Measurements from ENCODE around the gene PPP1R15B.

DNA sequence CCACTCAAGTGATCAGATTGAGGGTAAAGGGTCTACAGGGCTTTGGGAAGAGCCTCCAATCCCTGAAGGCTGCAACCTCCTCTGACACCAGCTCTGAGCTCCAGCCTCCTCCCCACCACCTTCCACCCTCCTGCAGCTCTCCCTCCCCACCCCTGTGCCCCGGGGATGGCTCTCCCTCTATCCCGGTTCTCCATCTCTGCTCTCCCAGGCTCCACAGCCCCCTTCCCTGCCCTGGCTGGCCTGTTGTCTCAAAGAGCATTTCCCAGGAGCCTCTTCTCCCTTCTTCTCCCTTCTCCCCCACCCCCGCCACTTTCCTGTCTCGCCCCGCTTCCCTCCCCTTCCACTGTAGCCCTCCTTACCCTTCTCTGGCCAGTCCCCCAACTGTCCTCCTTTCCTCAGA lies 53.0 kb downstream of the PPP1R15B start:
- TF ChIP-seq, protein P1, sequence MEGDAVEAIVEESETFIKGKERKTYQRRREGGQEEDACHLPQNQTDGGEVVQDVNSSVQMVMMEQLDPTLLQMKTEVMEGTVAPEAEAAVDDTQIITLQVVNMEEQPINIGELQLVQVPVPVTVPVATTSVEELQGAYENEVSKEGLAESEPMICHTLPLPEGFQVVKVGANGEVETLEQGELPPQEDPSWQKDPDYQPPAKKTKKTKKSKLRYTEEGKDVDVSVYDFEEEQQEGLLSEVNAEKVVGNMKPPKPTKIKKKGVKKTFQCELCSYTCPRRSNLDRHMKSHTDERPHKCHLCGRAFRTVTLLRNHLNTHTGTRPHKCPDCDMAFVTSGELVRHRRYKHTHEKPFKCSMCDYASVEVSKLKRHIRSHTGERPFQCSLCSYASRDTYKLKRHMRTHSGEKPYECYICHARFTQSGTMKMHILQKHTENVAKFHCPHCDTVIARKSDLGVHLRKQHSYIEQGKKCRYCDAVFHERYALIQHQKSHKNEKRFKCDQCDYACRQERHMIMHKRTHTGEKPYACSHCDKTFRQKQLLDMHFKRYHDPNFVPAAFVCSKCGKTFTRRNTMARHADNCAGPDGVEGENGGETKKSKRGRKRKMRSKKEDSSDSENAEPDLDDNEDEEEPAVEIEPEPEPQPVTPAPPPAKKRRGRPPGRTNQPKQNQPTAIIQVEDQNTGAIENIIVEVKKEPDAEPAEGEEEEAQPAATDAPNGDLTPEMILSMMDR (IDR thresholded peaks at IDR 0.05): no peak
- TF ChIP-seq POLR2A (IDR thresholded peaks at IDR 0.05): no peak

Measured in heart left ventricle (tissue), 13 donors.